Upper lobe of right lung (tissue), 1 donor: ENCODE measurements around the gene LAMA3. TPM values are rescaled to one million over a fixed set of nuclear protein-coding genes. Genes with fewer than 3 reads are reported as not detected.

ENCODE experiments used
- ATAC-seq: fragments of 200-7000 bp; cut with Tn5 transposase; one replicate; pipeline ENCODE4 v1.9.1; 2020; ENCODE audit warnings: mild to moderate bottlenecking, moderate library complexity
- DNase-seq: peaks from one replicate; pipeline ENCODE4 v3.0.0-alpha.2; 2020
- H3K27ac ChIP-seq: fragments of 200-600 bp; one replicate; pipeline ENCODE4 v1.8.0; 2022
- H3K27me3 ChIP-seq: fragments of 200-600 bp; one replicate; pipeline ENCODE4 v1.8.0; 2022; ENCODE audit warnings: mild to moderate bottlenecking
- H3K36me3 ChIP-seq: fragments of 200-600 bp; one replicate; pipeline ENCODE4 v1.8.0; 2022
- H3K4me1 ChIP-seq: fragments of 200-600 bp; one replicate; pipeline ENCODE4 v1.8.0; 2022
- H3K4me3 ChIP-seq: fragments of 200-600 bp; one replicate; pipeline ENCODE4 v1.8.0; 2022; ENCODE audit warnings: mild to moderate bottlenecking
- H3K9me3 ChIP-seq: fragments of 200-600 bp; one replicate; pipeline ENCODE4 v1.8.0; 2022
- CTCF ChIP-seq: fragments of 200-600 bp; IDR thresholded peaks from one replicate; pipeline ENCODE4 v1.8.0; 2022; ENCODE audit warnings: antibody characterized with exemption
- intact Hi-C: fragments of 100-400 bp; cut with DNase I; formaldehyde crosslinking; loops from one replicate; pipeline ENCODE4 v1.11.0; 2022
- total RNA-seq: library from RNA; stranded (reverse); fragmentation: NEBNext Ultra II Directional; extraction: Animal tissue kit (Norgen Biotek cat#: 25700); gene quantifications from one replicate; pipeline ENCODE4 v1.2.1, GENCODE V29; 2021
- donor health status: DM: no; HTN: yes; CAD: no; lungs with severe emphysema.

The LAMA3 gene
- total RNA-seq, 1 donor from 2014 or later = 139 TPM

- no peak for TF ChIP-seq CTCF
- no peaks in the 10 kb centered on the region for H3K27me3 ChIP-seq
- no peak for DNase-seq
- H3K27ac ChIP-seq = no peak overlapping the region
- no peaks in the 10 kb centered on the region for H3K36me3 ChIP-seq
- intact Hi-C loops = no loop called here
- H3K4me1 ChIP-seq = peaks cover 2% of the 10 kb centered on the region
- no peaks in the 10 kb centered on the region for H3K9me3 ChIP-seq
- no peak for ATAC-seq
- no peak overlapping the region for H3K4me3 ChIP-seq
Measured at GRCh38 chr18:23819001-23819400, 129.7 kb downstream of the LAMA3 start.

- H3K36me3 ChIP-seq = no peaks in the 10 kb centered on the region
- peaks cover 17% of the 10 kb centered on the region for H3K4me1 ChIP-seq
- H3K27me3 ChIP-seq = no peaks in the 10 kb centered on the region
- ATAC-seq (no peak), DNase-seq (no peak)
- no peaks in the 10 kb centered on the region for H3K9me3 ChIP-seq
- H3K27ac ChIP-seq = no peak overlapping the region
- no peak for TF ChIP-seq CTCF
- intact Hi-C loops = no loop called here
- H3K4me3 ChIP-seq = no peak overlapping the region
Measured at GRCh38 chr18:23822590-23823385, 133.5 kb downstream of the LAMA3 start.

GRCh38 chr18:23824240-23824639 lies 135.0 kb downstream of the LAMA3 start:
- Histone ChIP-seq H3K4me3 (no peak overlapping the region), H3K9me3 (no peaks in the 10 kb centered on the region), H3K27me3 (no peaks in the 10 kb centered on the region), H3K4me1 (peaks cover 17% of the 10 kb centered on the region), H3K27ac (no peak overlapping the region), H3K36me3 (no peaks in the 10 kb centered on the region)
- no peak for ATAC-seq
- intact Hi-C loops = no loop called here
- DNase-seq = no peak
- TF ChIP-seq CTCF = no peak

- TF ChIP-seq CTCF = no peak
- no peaks in the 10 kb centered on the region for H3K27me3 ChIP-seq
- no peaks in the 10 kb centered on the region for H3K36me3 ChIP-seq
- peak overlapping the region; percentile 45 for H3K27ac ChIP-seq
- intact Hi-C loops = no loop called here
- H3K4me3 ChIP-seq = no peak overlapping the region
- ATAC-seq (no peak), DNase-seq (no peak)
- peaks cover 17% of the 10 kb centered on the region for H3K4me1 ChIP-seq
- H3K9me3 ChIP-seq = no peaks in the 10 kb centered on the region
Measured at GRCh38 chr18:23824669-23825068, 135.4 kb downstream of the LAMA3 start.

- Histone ChIP-seq H3K27ac (peak overlapping the region; percentile 45), H3K27me3 (no peaks in the 10 kb centered on the region), H3K36me3 (no peaks in the 10 kb centered on the region), H3K4me3 (no peak overlapping the region), H3K4me1 (peaks cover 17% of the 10 kb centered on the region), H3K9me3 (no peaks in the 10 kb centered on the region)
- intact Hi-C loops = no loop called here
- ATAC-seq (no peak), DNase-seq (no peak)
- no peak for TF ChIP-seq CTCF
Measured at GRCh38 chr18:23825496-23825895, 136.2 kb downstream of the LAMA3 start.
